ENCODE data around the gene SYVN1. TPM values are rescaled to one million over a fixed set of nuclear protein-coding genes. Genes with fewer than 3 reads are reported as not detected.

Gene SYVN1
- total RNA-seq = 100 to 1,000 TPM in 5 of 7 donors, 10 to 100 TPM in 2; 90.9 to 152 (median 110) TPM
- 10 to 100 TPM; 35.1 to 62.8 (median 53.6) TPM for polyA plus RNA-seq
- long read RNA-seq, donor 1, partial matches to known transcripts = 0 of 16 reads
- long read RNA-seq, donor 1, other reads (novel, unspliced or antisense) = 9 of 16 reads
- long read RNA-seq, donor 2, partial matches to known transcripts = 5 of 18 reads
- long read RNA-seq, donor 2, other reads (novel, unspliced or antisense) = 9 of 18 reads

DNA sequence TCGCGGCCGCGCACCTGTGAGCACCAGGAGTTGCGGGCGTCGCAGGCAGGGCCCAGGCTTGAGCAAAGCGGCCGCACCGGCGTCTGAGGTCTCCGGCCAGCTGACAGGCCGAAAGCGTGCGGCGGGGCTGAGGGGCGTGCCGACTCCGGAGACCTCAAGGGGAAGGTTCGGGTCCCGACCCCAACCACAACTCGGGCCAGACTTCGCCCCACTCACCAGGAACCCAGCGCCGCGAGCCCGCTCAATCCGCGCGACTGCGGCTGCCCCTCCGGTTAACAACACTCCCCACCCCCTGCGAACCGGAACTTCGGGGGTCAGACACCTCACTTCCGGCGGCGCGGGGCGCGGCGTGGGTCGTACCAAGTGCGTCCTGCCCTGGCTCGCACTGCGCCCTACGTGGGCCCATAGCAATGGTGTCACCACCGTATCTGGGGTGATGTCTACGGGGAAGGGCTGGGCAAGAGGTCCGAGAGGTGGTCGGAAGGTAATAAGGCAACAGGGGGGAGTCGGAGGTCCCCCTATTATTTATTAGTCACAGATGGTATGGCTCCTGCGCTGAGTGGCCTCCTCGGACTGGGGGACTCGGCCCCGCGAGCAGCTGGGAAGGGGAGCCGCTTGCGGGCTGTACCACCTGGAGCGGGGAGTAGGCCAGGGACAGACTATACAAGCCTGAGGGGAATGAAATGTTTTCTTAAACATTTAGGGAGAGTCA lies at the start of gene SYVN1:
Gene SYVN1, minus strand, starts transcription at position 280 of the 712 bp plus-strand sequence. CDS start 918 bp downstream, outside the sequence.
- Histone ChIP-seq H3K9me3 (no peaks in the 10 kb centered on the region), H3K27me3 (replicated peaks in 1 of 7) (no peaks in the 10 kb centered on the region), H3K27ac (peak within 1 kb of the TSS; percentile 92 to 100 (median 98)), H3K36me3 (peaks cover 5 to 37% (median 34%) of the 10 kb centered on the region in 6 donors), H3K4me3 (peak within 1 kb of the TSS; percentile 77 to 99 (median 96)), H3K4me1 (peaks cover 38 to 71% (median 57%) of the 10 kb centered on the region in 6 donors)
- 0 to 1% (median 0%) methylated on average over 32 to 60 of the region's 60 CpGs for WGBS, 5 donors
- DNase-seq = peak; percentile 97
- TF ChIP-seq, protein P1, sequence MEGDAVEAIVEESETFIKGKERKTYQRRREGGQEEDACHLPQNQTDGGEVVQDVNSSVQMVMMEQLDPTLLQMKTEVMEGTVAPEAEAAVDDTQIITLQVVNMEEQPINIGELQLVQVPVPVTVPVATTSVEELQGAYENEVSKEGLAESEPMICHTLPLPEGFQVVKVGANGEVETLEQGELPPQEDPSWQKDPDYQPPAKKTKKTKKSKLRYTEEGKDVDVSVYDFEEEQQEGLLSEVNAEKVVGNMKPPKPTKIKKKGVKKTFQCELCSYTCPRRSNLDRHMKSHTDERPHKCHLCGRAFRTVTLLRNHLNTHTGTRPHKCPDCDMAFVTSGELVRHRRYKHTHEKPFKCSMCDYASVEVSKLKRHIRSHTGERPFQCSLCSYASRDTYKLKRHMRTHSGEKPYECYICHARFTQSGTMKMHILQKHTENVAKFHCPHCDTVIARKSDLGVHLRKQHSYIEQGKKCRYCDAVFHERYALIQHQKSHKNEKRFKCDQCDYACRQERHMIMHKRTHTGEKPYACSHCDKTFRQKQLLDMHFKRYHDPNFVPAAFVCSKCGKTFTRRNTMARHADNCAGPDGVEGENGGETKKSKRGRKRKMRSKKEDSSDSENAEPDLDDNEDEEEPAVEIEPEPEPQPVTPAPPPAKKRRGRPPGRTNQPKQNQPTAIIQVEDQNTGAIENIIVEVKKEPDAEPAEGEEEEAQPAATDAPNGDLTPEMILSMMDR (IDR thresholded peaks at IDR 0.05 in 8 of 11, conservative IDR thresholded peaks at IDR 0.05 in 3 of 11) = peak in 2 of 11 experiments; percentile 5 to 8
- TF ChIP-seq POLR2A (IDR thresholded peaks at IDR 0.05) = peak; percentile 71 to 90 (median 83)
- TF ChIP-seq POLR2AphosphoS5 (IDR thresholded peaks at IDR 0.05) = peak; percentile 99
- intact Hi-C loops (cut with DNase I; ENCODE audit: low total_unique reads) = no loop called here

DNA sequence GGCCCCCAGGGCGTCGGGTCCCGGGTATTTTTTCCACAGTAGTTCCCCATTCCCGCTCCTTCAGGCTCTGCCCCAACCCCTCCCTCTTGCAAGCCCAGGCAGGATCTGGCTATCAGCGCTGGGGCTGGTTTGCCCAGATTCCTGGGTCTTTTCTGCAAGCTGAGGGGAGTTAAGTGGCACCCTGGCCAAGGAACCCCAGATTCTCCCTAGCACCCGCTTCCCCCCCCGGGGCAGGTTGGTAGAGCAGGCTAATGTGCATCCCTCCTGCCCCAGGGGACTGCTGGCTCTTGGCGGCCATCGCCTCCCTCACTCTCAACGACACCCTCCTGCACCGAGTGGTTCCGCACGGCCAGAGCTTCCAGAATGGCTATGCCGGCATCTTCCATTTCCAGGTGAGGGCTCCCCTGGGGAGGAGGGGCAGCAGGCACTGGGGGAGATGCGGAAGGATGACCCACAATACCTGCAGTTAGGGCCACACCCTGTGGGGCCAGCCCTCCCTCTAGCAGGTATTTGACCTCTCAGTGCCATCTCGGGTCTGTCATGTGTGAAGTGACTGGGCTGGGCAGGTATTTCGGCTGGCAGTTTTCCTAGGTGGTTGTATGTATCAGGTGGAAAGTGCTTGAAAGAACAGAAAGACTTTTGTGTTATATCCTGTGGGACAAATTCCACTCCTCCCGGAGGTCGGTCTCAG lies 49.0 kb upstream of the SYVN1 start:
- Histone ChIP-seq H3K27ac (peak overlapping the region in 5 of 8 donors; percentile 88 to 96 (median 93)), H3K4me1 (peaks cover 21 to 63% (median 36%) of the 10 kb centered on the region in 6 donors), H3K36me3 (peaks cover 0 to 54% (median 29%) of the 10 kb centered on the region in 6 donors), H3K27me3 (replicated peaks in 1 of 7) (no peaks in the 10 kb centered on the region), H3K9me3 (no peaks in the 10 kb centered on the region), H3K4me3 (peak overlapping the region in 3 of 8 donors; percentile 92 to 98 (median 97))
- no peak for DNase-seq
- TF ChIP-seq POLR2A (IDR thresholded peaks at IDR 0.05) = no peak
- TF ChIP-seq, protein P1 (IDR thresholded peaks at IDR 0.05 in 8 of 11, conservative IDR thresholded peaks at IDR 0.05 in 3 of 11) = no peak
- no peak for TF ChIP-seq POLR2AphosphoS5 (IDR thresholded peaks at IDR 0.05)
- WGBS, 5 donors = 82 to 90% (median 85%) methylated on average over 17 to 19 of the region's 19 CpGs
- intact Hi-C loops (cut with DNase I; ENCODE audit: low total_unique reads) = loop anchor here (5.0 kb wide), 1 partner anchor 66 kb away; the partner anchor contains the start of gene ZNHIT2

DNA sequence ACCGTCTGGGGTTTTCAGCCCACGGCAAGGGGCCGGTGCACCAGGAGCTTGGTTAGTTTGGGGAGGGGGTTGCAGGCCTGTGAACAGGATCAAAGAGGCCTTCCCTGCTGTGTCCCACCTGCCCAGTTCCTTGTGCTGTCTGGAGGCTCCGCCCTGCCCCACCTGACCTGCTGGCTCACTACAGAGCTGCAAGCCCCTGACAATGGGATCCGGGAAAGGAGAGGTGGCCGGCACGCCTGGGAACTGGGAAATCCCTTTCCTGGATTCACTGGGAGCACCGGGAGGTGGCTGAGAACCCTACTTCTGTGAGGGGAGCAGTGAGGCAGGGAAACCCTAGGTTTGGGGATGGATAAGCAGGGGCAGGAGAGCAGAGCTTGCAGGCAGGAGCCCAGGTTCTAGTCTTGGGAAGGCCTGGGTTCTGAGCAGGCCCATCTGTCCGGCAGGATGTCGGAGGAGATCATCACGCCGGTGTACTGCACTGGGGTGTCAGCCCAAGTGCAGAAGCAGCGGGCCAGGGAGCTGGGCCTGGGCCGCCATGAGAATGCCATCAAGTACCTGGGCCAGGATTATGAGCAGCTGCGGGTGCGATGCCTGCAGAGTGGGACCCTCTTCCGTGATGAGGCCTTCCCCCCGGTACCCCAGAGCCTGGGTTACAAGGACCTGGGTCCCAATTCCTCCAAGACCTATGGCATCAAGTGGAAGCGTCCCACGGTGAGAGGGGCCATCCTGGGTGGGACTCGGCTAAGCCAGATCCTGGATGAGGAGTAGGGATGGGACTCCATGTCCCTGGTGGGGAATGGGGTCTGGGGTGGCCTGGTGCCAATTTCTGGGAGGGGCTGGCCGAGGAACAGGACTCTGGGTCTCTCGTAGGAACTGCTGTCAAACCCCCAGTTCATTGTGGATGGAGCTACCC lies 48.2 kb upstream of the SYVN1 start:
- peak overlapping the region; percentile 57 to 98 (median 92) for H3K4me3 ChIP-seq
- TF ChIP-seq POLR2A (IDR thresholded peaks at IDR 0.05) (no peak), POLR2AphosphoS5 (IDR thresholded peaks at IDR 0.05) (no peak)
- TF ChIP-seq, protein P1 (IDR thresholded peaks at IDR 0.05 in 8 of 11, conservative IDR thresholded peaks at IDR 0.05 in 3 of 11) = no peak
- no peaks in the 10 kb centered on the region for H3K9me3 ChIP-seq
- H3K27me3 ChIP-seq (replicated peaks in 1 of 7) = no peaks in the 10 kb centered on the region
- peak; percentile 82 for DNase-seq
- WGBS, 5 donors = 52 to 60% (median 56%) methylated on average over 15 to 23 of the region's 23 CpGs
- intact Hi-C loops (cut with DNase I; ENCODE audit: low total_unique reads) = loop anchor here (5.0 kb wide), 1 partner anchor 65 kb away; the partner anchor contains the start of gene ZNHIT2
- H3K27ac ChIP-seq = peak overlapping the region; percentile 73 to 96 (median 89)
- H3K36me3 ChIP-seq = peaks cover 0 to 46% (median 21%) of the 10 kb centered on the region in 6 donors
- peaks cover 21 to 63% (median 36%) of the 10 kb centered on the region in 6 donors for H3K4me1 ChIP-seq
